ENCODE results near the gene ZNF710.

The ZNF710 gene

GRCh38 chr15:90019611-90020010, 18.5 kb downstream of the ZNF710 start:
- H3K4me3 ChIP-seq (ENCODE audit: low read length in 2 of 2), result no peak overlapping the region
- peaks cover 7% of the 10 kb centered on the region for H3K4me1 ChIP-seq (ENCODE audit: control insufficient read depth, insufficient read depth, low read length)
- no peaks in the 10 kb centered on the region for H3K36me3 ChIP-seq (ENCODE audit: control insufficient read depth in 2 of 2, insufficient read depth in 2 of 2, low read length in 2 of 2)
- no peaks in the 10 kb centered on the region for H3K9me3 ChIP-seq (ENCODE audit: control insufficient read depth in 2 of 2, low read length in 2 of 2)
- H3K27ac ChIP-seq (ENCODE audit: low read length), result peak overlapping the region; percentile 37
- no peaks in the 10 kb centered on the region for H3K27me3 ChIP-seq (ENCODE audit: control insufficient read depth in 1 of 2, insufficient read depth in 2 of 2, low read length in 2 of 2)
- no peak overlapping the region for H3K9ac ChIP-seq (ENCODE audit: low read length in 2 of 2)

- no peaks in the 10 kb centered on the region for H3K9me3 ChIP-seq (ENCODE audit: control insufficient read depth in 2 of 2, low read length in 2 of 2)
- H3K36me3 ChIP-seq (ENCODE audit: control insufficient read depth in 2 of 2, insufficient read depth in 2 of 2, low read length in 2 of 2), result no peaks in the 10 kb centered on the region
- no peaks in the 10 kb centered on the region for H3K27me3 ChIP-seq (ENCODE audit: control insufficient read depth in 1 of 2, insufficient read depth in 2 of 2, low read length in 2 of 2)
- H3K27ac ChIP-seq (ENCODE audit: low read length), result no peak overlapping the region
- H3K4me1 ChIP-seq (ENCODE audit: control insufficient read depth, insufficient read depth, low read length), result peaks cover 9% of the 10 kb centered on the region
- H3K4me3 ChIP-seq (ENCODE audit: low read length in 2 of 2), result no peak overlapping the region
- no peak overlapping the region for H3K9ac ChIP-seq (ENCODE audit: low read length in 2 of 2)
Observed at GRCh38 chr15:90020021-90020735, 19.1 kb downstream of the ZNF710 start.

GRCh38 chr15:90020936-90021507, 19.9 kb downstream of the ZNF710 start:
- H3K9me3 ChIP-seq (ENCODE audit: control insufficient read depth in 2 of 2, low read length in 2 of 2), result no peaks in the 10 kb centered on the region
- peaks cover 9% of the 10 kb centered on the region for H3K4me1 ChIP-seq (ENCODE audit: control insufficient read depth, insufficient read depth, low read length)
- no peak overlapping the region for H3K4me3 ChIP-seq (ENCODE audit: low read length in 2 of 2)
- H3K9ac ChIP-seq (ENCODE audit: low read length in 2 of 2), result no peak overlapping the region
- no peak overlapping the region for H3K27ac ChIP-seq (ENCODE audit: low read length)
- no peaks in the 10 kb centered on the region for H3K27me3 ChIP-seq (ENCODE audit: control insufficient read depth in 1 of 2, insufficient read depth in 2 of 2, low read length in 2 of 2)
- no peaks in the 10 kb centered on the region for H3K36me3 ChIP-seq (ENCODE audit: control insufficient read depth in 2 of 2, insufficient read depth in 2 of 2, low read length in 2 of 2)

GRCh38 chr15:90022345-90022744, 21.2 kb downstream of the ZNF710 start:
- Histone ChIP-seq H3K9ac (ENCODE audit: low read length in 2 of 2) (no peak overlapping the region), H3K27ac (ENCODE audit: low read length) (no peak overlapping the region), H3K27me3 (ENCODE audit: control insufficient read depth in 1 of 2, insufficient read depth in 2 of 2, low read length in 2 of 2) (no peaks in the 10 kb centered on the region), H3K4me3 (ENCODE audit: low read length in 2 of 2) (no peak overlapping the region), H3K36me3 (ENCODE audit: control insufficient read depth in 2 of 2, insufficient read depth in 2 of 2, low read length in 2 of 2) (no peaks in the 10 kb centered on the region), H3K4me1 (ENCODE audit: control insufficient read depth, insufficient read depth, low read length) (peaks cover 9% of the 10 kb centered on the region), H3K9me3 (ENCODE audit: control insufficient read depth in 2 of 2, low read length in 2 of 2) (no peaks in the 10 kb centered on the region)

- Histone ChIP-seq H3K9me3 (ENCODE audit: control insufficient read depth in 2 of 2, low read length in 2 of 2) (no peaks in the 10 kb centered on the region), H3K9ac (ENCODE audit: low read length in 2 of 2) (no peak overlapping the region), H3K27ac (ENCODE audit: low read length) (no peak overlapping the region), H3K4me3 (ENCODE audit: low read length in 2 of 2) (no peak overlapping the region), H3K27me3 (ENCODE audit: control insufficient read depth in 1 of 2, insufficient read depth in 2 of 2, low read length in 2 of 2) (no peaks in the 10 kb centered on the region), H3K4me1 (ENCODE audit: control insufficient read depth, insufficient read depth, low read length) (peaks cover 4% of the 10 kb centered on the region), H3K36me3 (ENCODE audit: control insufficient read depth in 2 of 2, insufficient read depth in 2 of 2, low read length in 2 of 2) (no peaks in the 10 kb centered on the region)
Observed at GRCh38 chr15:90022905-90023700, 22.0 kb downstream of the ZNF710 start.

GRCh38 chr15:90024406-90024805, 23.3 kb downstream of the ZNF710 start:
- no peak overlapping the region for H3K27ac ChIP-seq (ENCODE audit: low read length)
- H3K36me3 ChIP-seq (ENCODE audit: control insufficient read depth in 2 of 2, insufficient read depth in 2 of 2, low read length in 2 of 2), result no peaks in the 10 kb centered on the region
- peaks cover 4% of the 10 kb centered on the region for H3K4me1 ChIP-seq (ENCODE audit: control insufficient read depth, insufficient read depth, low read length)
- no peak overlapping the region for H3K4me3 ChIP-seq (ENCODE audit: low read length in 2 of 2)
- H3K27me3 ChIP-seq (ENCODE audit: control insufficient read depth in 1 of 2, insufficient read depth in 2 of 2, low read length in 2 of 2), result no peaks in the 10 kb centered on the region
- H3K9me3 ChIP-seq (ENCODE audit: control insufficient read depth in 2 of 2, low read length in 2 of 2), result no peaks in the 10 kb centered on the region
- H3K9ac ChIP-seq (ENCODE audit: low read length in 2 of 2), result no peak overlapping the region

GRCh38 chr15:90025489-90026033, 24.4 kb downstream of the ZNF710 start:
- H3K4me1 ChIP-seq (ENCODE audit: control insufficient read depth, insufficient read depth, low read length), result peaks cover 4% of the 10 kb centered on the region
- no peak overlapping the region for H3K27ac ChIP-seq (ENCODE audit: low read length)
- no peaks in the 10 kb centered on the region for H3K9me3 ChIP-seq (ENCODE audit: control insufficient read depth in 2 of 2, low read length in 2 of 2)
- H3K36me3 ChIP-seq (ENCODE audit: control insufficient read depth in 2 of 2, insufficient read depth in 2 of 2, low read length in 2 of 2), result no peaks in the 10 kb centered on the region
- H3K27me3 ChIP-seq (ENCODE audit: control insufficient read depth in 1 of 2, insufficient read depth in 2 of 2, low read length in 2 of 2), result no peaks in the 10 kb centered on the region
- H3K4me3 ChIP-seq (ENCODE audit: low read length in 2 of 2), result no peak overlapping the region
- H3K9ac ChIP-seq (ENCODE audit: low read length in 2 of 2), result no peak overlapping the region

- H3K9ac ChIP-seq (ENCODE audit: low read length in 2 of 2), result no peak overlapping the region
- H3K27me3 ChIP-seq (ENCODE audit: control insufficient read depth in 1 of 2, insufficient read depth in 2 of 2, low read length in 2 of 2), result no peaks in the 10 kb centered on the region
- H3K27ac ChIP-seq (ENCODE audit: low read length), result no peak overlapping the region
- no peaks in the 10 kb centered on the region for H3K36me3 ChIP-seq (ENCODE audit: control insufficient read depth in 2 of 2, insufficient read depth in 2 of 2, low read length in 2 of 2)
- H3K4me1 ChIP-seq (ENCODE audit: control insufficient read depth, insufficient read depth, low read length), result peaks cover 5% of the 10 kb centered on the region
- no peak overlapping the region for H3K4me3 ChIP-seq (ENCODE audit: low read length in 2 of 2)
- H3K9me3 ChIP-seq (ENCODE audit: control insufficient read depth in 2 of 2, low read length in 2 of 2), result no peaks in the 10 kb centered on the region
Observed at GRCh38 chr15:90028376-90028944, 27.3 kb downstream of the ZNF710 start.

GRCh38 chr15:90029024-90029423, 27.9 kb downstream of the ZNF710 start:
- H3K4me3 ChIP-seq (ENCODE audit: low read length in 2 of 2), result no peak overlapping the region

GRCh38 chr15:90030376-90030775, 29.3 kb downstream of the ZNF710 start:
- Histone ChIP-seq H3K4me1 (ENCODE audit: control insufficient read depth, insufficient read depth, low read length) (peaks cover 9% of the 10 kb centered on the region), H3K9ac (ENCODE audit: low read length in 2 of 2) (no peak overlapping the region)

More at GRCh38 chr15:90029024-90029423, 27.9 kb downstream of the ZNF710 start:
- peaks cover 8% of the 10 kb centered on the region for H3K4me1 ChIP-seq (ENCODE audit: control insufficient read depth, insufficient read depth, low read length)
- no peaks in the 10 kb centered on the region for H3K36me3 ChIP-seq (ENCODE audit: control insufficient read depth in 2 of 2, insufficient read depth in 2 of 2, low read length in 2 of 2)
- H3K27ac ChIP-seq (ENCODE audit: low read length), result no peak overlapping the region
- H3K9me3 ChIP-seq (ENCODE audit: control insufficient read depth in 2 of 2, low read length in 2 of 2), result no peaks in the 10 kb centered on the region
- no peak overlapping the region for H3K9ac ChIP-seq (ENCODE audit: low read length in 2 of 2)
- no peaks in the 10 kb centered on the region for H3K27me3 ChIP-seq (ENCODE audit: control insufficient read depth in 1 of 2, insufficient read depth in 2 of 2, low read length in 2 of 2)

More at GRCh38 chr15:90030376-90030775, 29.3 kb downstream of the ZNF710 start:
- no peaks in the 10 kb centered on the region for H3K27me3 ChIP-seq (ENCODE audit: control insufficient read depth in 1 of 2, insufficient read depth in 2 of 2, low read length in 2 of 2)
- H3K9me3 ChIP-seq (ENCODE audit: control insufficient read depth in 2 of 2, low read length in 2 of 2), result no peaks in the 10 kb centered on the region
- H3K4me3 ChIP-seq (ENCODE audit: low read length in 2 of 2), result no peak overlapping the region
- H3K27ac ChIP-seq (ENCODE audit: low read length), result no peak overlapping the region
- no peaks in the 10 kb centered on the region for H3K36me3 ChIP-seq (ENCODE audit: control insufficient read depth in 2 of 2, insufficient read depth in 2 of 2, low read length in 2 of 2)

Data from stomach smooth muscle (tissue), 2 donors.